CD4-positive, CD25-positive, alpha-beta regulatory T cell (primary cell): ENCODE measurements around the gene TCFL5. TPM values are rescaled to one million over a fixed set of nuclear protein-coding genes. Genes with fewer than 3 reads are reported as not detected.

ENCODE experiments used
- ATAC-seq, 2 donors: fragments of 150-1000 bp; cut with Tn5 transposase; one replicate each; pipeline ENCODE4 v1.10.0; 2021; ENCODE audit warnings: low read depth in 2 of 2, moderate number of reproducible peaks in 2 of 2, moderate library complexity in 1 of 2
- DNase-seq, 3 donors: peaks; one replicate each; pipeline versions ENCODE4 v3.0.0 to v3.0.0-alpha.2; 2012 to 2022; ENCODE audit warnings: mixed read lengths in 1 of 3
- H3K27ac ChIP-seq: one replicate; pipeline ENCODE4 v1.7.0; 2013; ENCODE audit warnings: mild to moderate bottlenecking, low read length; ENCODE audit not compliant: insufficient read depth, poor library complexity, severe bottlenecking
- H3K27me3 ChIP-seq: one replicate; pipeline ENCODE4 v1.7.0; 2013; ENCODE audit warnings: low read length; ENCODE audit not compliant: control insufficient read depth, insufficient read depth
- H3K36me3 ChIP-seq: one replicate; pipeline ENCODE4 v1.7.0; 2013; ENCODE audit warnings: mild to moderate bottlenecking, low read length, moderate library complexity; ENCODE audit not compliant: control insufficient read depth, insufficient read depth
- H3K4me1 ChIP-seq: 2 replicates; pipeline ENCODE4 v1.7.0; 2013; ENCODE audit warnings: mild to moderate bottlenecking, low read length; ENCODE audit not compliant: insufficient read depth, control insufficient read depth, poor library complexity, severe bottlenecking
- H3K4me3 ChIP-seq: one replicate; pipeline ENCODE4 v1.7.0; 2013; ENCODE audit warnings: low read depth, mild to moderate bottlenecking, low read length, moderate library complexity
- H3K9me3 ChIP-seq, 2 experiments: 1 replicate in 1 of 2; 2 replicates in 1 of 2; pipeline ENCODE4 v1.7.0; 2013; ENCODE audit warnings: low read length in 2 of 2, mild to moderate bottlenecking in 1 of 2, moderate library complexity in 1 of 2; ENCODE audit not compliant: control insufficient read depth in 2 of 2
- H3K27ac Mint-ChIP-seq, 3 donors: one replicate each; pipeline ENCODE4 v1.8.0; 2020 to 2022; ENCODE audit warnings: mild to moderate bottlenecking in 3 of 3, mixed read lengths in 3 of 3, moderate library complexity in 2 of 3
- H3K27me3 Mint-ChIP-seq: one replicate; pipeline ENCODE4 v1.8.0; 2022; ENCODE audit warnings: mild to moderate bottlenecking, mixed read lengths
- H3K36me3 Mint-ChIP-seq: one replicate; pipeline ENCODE4 v1.8.0; 2020; ENCODE audit warnings: mixed read lengths
- H3K4me1 Mint-ChIP-seq, 4 donors: one replicate each; pipeline ENCODE4 v1.8.0; 2020 to 2022; ENCODE audit warnings: mixed read lengths in 4 of 4, mild to moderate bottlenecking in 1 of 4
- H3K4me3 Mint-ChIP-seq, 4 donors: one replicate each; pipeline ENCODE4 v1.8.0; 2020 to 2022; ENCODE audit warnings: mild to moderate bottlenecking in 4 of 4, mixed read lengths in 4 of 4, moderate library complexity in 3 of 4
- H3K9me3 Mint-ChIP-seq, 7 donors: one replicate each; pipeline ENCODE4 v1.8.0; 2020 to 2022; ENCODE audit warnings: mixed read lengths in 7 of 7, mild to moderate bottlenecking in 3 of 7, moderate library complexity in 2 of 7
- polyA plus RNA-seq, 4 donors: library from polyadenylated mRNA; unstranded; fragments of 300-500 nt; fragmentation: Illumina TruSeq; gene quantifications; one replicate each; pipeline ENCODE4 v1.2.3, GENCODE V29; 2021
- total RNA-seq: library from RNA; stranded (reverse); gene quantifications from one replicate; pipeline ENCODE4 v1.2.3, GENCODE V29; 2022

Gene TCFL5
- total and polyA plus RNA-seq, 5 donors from 2014 or later, result 0.53 to 3.8 (median 1.2) TPM

DNA sequence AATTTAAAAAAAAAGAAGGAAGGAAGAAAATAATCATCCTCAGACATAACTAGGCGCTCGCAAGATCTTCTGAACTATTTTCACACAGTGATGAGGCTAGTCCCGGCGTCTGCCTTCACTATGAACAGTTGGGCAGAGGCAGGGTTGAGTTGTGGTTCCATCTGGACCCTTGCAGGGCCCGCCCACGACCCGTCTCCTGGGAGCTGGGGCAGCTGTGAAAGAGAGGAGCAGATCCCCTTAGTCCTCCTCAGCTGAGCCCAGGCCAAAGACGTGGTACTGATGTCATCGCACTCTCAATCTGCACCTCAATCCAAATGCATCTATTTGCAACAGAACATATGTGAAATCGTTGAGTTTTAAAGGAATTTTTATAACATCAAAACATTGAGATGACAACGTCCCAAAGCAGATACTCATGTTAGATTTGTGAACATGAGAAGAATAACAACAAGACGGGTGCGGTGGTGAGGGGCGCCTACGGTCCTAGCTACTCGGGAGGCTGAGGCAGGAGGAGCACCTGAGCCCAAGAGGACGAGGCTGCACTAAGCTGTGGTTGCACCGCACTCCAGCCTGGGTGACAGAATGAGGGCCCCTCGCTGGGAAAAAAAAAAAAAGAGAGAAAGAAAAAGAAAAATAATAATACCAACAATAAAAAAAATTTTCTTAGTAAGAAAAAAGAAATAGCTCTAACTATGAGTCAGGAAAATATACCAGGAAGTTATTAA lies 15.3 kb downstream of the TCFL5 start:
- DNase-seq, result no peak
- H3K4me1 ChIP-seq, result no peaks in the 10 kb centered on the region
- H3K36me3 Mint-ChIP-seq, result peaks cover 16% of the 10 kb centered on the region
- H3K4me1 Mint-ChIP-seq, result peaks cover 0 to 4% (median 2%) of the 10 kb centered on the region in 4 donors
- no peak overlapping the region for H3K27ac Mint-ChIP-seq
- peaks cover 5% of the 10 kb centered on the region for H3K36me3 ChIP-seq
- H3K9me3 ChIP-seq, result no peaks in the 10 kb centered on the region
- H3K27ac ChIP-seq, result no peak overlapping the region
- no peaks in the 10 kb centered on the region for H3K9me3 Mint-ChIP-seq
- no peaks in the 10 kb centered on the region for H3K27me3 Mint-ChIP-seq
- H3K4me3 ChIP-seq, result no peak overlapping the region
- H3K27me3 ChIP-seq, result no peaks in the 10 kb centered on the region
- H3K4me3 Mint-ChIP-seq, result no peak overlapping the region
- no peak for ATAC-seq

DNA sequence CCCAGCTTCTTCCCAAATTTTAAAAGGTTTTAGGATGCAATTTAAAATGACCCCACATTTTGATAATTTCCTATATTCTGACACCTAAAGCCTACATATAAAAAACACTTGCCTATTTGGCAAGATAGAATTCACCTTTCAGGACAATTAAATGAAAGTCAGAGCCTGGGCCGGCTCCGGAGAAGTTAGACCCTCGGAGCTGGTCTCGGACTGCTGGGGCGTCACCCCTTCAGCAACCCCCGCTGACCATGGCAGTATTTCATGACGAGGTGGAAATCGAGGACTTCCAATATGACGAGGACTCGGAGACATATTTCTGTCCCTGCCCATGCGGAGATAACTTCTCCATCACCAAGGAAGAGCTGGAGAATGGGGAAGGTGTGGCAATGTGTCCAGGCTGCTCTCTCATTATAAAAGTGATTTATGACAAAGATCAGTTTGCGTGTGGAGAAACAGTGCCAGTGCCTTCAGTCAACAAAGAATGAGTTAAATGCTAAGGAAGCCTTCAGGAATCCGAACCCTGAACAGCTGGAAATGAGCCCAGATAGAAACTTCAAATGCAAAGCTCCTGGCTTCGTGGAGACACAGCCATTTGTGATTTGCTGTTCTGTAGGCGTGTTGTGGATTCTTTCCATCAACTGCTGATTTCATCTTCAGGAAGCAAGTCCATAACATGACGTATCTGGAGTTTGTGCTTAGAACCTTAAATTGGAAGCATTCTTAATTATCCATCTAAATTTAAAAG lies 16.0 kb downstream of the TCFL5 start:
- H3K9me3 Mint-ChIP-seq, result no peaks in the 10 kb centered on the region
- Histone ChIP-seq H3K4me1 (no peaks in the 10 kb centered on the region), H3K4me3 (no peak overlapping the region), H3K27ac (no peak overlapping the region), H3K36me3 (peaks cover 5% of the 10 kb centered on the region), H3K27me3 (no peaks in the 10 kb centered on the region), H3K9me3 (no peaks in the 10 kb centered on the region)
- peaks cover 16% of the 10 kb centered on the region for H3K36me3 Mint-ChIP-seq
- H3K27ac Mint-ChIP-seq, result no peak overlapping the region
- DNase-seq (no peak), ATAC-seq (no peak)
- peaks cover 0 to 4% (median 0%) of the 10 kb centered on the region in 4 donors for H3K4me1 Mint-ChIP-seq
- peaks cover 4% of the 10 kb centered on the region for H3K27me3 Mint-ChIP-seq
- no peak overlapping the region for H3K4me3 Mint-ChIP-seq

DNA sequence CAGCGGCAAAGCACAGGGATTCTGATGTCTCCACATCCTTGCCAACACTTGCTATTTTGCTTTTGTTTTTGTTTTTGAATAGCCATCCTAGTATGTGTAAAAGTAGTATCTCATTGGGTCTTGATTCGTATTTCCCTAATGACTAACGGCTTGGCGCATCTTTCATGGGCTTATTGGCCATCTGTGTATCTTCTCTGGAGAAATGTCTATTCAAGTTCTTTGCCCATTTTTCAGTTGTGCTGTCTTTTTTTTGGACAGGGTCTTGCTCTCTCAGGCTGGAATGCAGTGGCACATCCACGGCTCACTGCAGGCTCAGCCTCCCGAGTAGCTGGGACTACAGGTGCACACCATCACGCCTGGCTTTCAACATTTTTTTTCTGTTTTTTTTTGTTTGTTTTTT lies 17.4 kb downstream of the TCFL5 start:
- Histone ChIP-seq H3K27ac (no peak overlapping the region), H3K4me1 (no peaks in the 10 kb centered on the region), H3K4me3 (no peak overlapping the region), H3K36me3 (peaks cover 5% of the 10 kb centered on the region), H3K27me3 (no peaks in the 10 kb centered on the region), H3K9me3 (no peaks in the 10 kb centered on the region)
- DNase-seq, result no peak
- Mint-ChIP-seq H3K9me3 (no peaks in the 10 kb centered on the region), H3K4me3 (no peak overlapping the region), H3K36me3 (peaks cover 10% of the 10 kb centered on the region), H3K4me1 (no peaks in the 10 kb centered on the region), H3K27ac (no peak overlapping the region), H3K27me3 (peaks cover 4% of the 10 kb centered on the region)
- ATAC-seq, result no peak

DNA sequence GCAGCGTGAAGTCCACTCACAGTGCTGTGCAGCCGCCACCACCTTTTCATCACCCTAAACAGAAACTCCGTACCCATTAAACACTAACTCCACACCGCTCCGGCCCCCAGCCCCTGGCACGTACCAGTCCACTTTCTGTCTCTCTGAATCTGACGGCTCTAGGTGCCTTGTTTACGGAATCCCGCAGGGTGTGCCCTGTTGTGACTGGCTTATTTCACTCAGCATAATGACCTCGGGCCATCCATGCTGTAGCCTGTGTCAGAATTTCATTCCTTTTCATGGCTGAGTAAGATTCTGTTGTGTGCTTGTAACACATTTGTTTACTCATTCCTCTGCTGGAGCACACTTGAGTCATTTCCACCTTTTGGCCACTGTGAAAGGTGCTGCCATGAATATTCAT lies 18.0 kb downstream of the TCFL5 start:
- peaks cover 10% of the 10 kb centered on the region for H3K36me3 Mint-ChIP-seq
- no peak overlapping the region for H3K27ac ChIP-seq
- DNase-seq (no peak), ATAC-seq (no peak)
- peaks cover 5% of the 10 kb centered on the region for H3K36me3 ChIP-seq
- no peaks in the 10 kb centered on the region for H3K9me3 ChIP-seq
- H3K4me1 Mint-ChIP-seq, result no peaks in the 10 kb centered on the region
- no peaks in the 10 kb centered on the region for H3K27me3 ChIP-seq
- no peaks in the 10 kb centered on the region for H3K4me1 ChIP-seq
- no peaks in the 10 kb centered on the region for H3K9me3 Mint-ChIP-seq
- no peak overlapping the region for H3K4me3 ChIP-seq
- H3K27ac Mint-ChIP-seq, result no peak overlapping the region
- H3K4me3 Mint-ChIP-seq, result no peak overlapping the region
- H3K27me3 Mint-ChIP-seq, result peaks cover 4% of the 10 kb centered on the region

DNA sequence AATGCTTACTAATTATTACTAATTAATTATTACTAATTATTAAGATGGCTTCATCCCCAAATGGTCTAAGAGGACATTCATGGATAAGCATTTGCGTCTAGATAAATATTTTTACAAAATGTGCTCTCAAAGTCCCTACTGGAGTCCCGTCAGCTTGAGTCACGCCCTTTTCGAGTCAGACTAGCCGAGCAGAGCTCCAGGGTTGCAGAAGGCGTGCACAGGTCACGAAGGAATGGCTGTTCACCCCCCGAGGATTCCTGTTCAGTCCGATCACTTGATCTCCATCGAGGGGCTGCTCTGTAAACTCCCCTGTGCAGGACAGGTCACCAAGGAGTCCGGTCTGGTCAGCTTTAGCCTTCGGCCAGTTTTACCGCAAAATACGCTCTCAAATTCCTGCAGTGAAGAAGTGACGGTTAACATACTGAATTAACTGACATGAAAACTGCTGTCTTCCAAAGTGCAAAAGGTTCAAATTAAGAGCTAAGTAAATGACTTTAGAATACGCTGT lies 19.9 kb downstream of the TCFL5 start:
- peaks cover 5% of the 10 kb centered on the region for H3K36me3 ChIP-seq
- H3K9me3 ChIP-seq, result no peaks in the 10 kb centered on the region
- H3K4me3 ChIP-seq, result no peak overlapping the region
- ATAC-seq (no peak), DNase-seq (no peak)
- H3K4me3 Mint-ChIP-seq, result no peak overlapping the region
- H3K27me3 Mint-ChIP-seq, result peaks cover 15% of the 10 kb centered on the region
- no peak overlapping the region for H3K27ac ChIP-seq
- H3K4me1 Mint-ChIP-seq, result no peaks in the 10 kb centered on the region
- no peaks in the 10 kb centered on the region for H3K4me1 ChIP-seq
- H3K36me3 Mint-ChIP-seq, result peaks cover 7% of the 10 kb centered on the region
- no peak overlapping the region for H3K27ac Mint-ChIP-seq
- no peaks in the 10 kb centered on the region for H3K27me3 ChIP-seq
- H3K9me3 Mint-ChIP-seq, result no peaks in the 10 kb centered on the region

DNA sequence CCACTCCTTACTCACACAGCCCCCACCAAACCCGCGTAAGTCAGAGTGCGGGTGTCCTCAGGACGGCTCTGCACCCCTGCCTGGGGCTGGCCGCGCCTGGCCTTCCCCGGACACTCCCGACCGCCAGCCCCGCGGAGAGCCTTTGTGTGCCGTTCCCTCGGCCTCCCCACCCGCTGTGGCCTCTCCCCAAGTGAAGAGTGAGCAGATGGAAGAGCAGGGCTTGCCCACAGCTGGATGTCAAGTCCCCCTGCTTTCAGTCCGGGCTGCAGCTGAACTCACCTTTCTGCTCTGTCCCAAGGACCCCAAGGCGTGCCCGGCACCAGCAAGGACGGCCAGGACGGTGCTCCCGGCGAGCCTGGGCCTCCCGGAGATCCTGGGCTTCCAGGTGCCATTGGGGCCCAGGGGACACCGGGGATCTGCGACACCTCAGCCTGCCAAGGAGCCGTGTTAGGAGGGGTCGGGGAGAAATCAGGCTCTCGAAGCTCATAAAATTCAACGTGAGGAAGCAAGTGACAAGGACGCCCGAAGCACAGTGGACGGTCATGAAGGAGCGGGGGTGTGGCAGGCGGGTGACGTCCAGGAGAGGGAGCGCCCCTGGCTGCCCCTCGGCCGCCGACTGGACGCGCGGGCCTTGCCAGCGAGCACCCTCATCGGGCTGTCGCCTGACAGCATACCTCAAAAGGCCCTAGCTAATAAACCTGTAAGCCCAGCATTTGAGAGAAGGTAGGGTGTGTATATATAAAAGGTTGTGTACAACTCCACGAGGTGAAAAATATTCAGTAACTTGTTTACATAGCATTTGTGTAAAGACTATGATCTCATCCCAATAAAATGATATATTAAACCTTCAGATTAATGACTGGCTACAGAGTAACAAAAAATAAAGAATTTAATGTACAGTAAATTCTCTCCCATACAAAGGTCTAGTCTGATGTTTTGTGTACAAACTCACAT lies 21.1 kb downstream of the TCFL5 start:
- no peak overlapping the region for H3K27ac ChIP-seq
- no peaks in the 10 kb centered on the region for H3K9me3 ChIP-seq
- no peak overlapping the region for H3K4me3 ChIP-seq
- H3K27ac Mint-ChIP-seq, result no peak overlapping the region
- no peak for DNase-seq
- H3K4me1 Mint-ChIP-seq, result no peaks in the 10 kb centered on the region
- H3K36me3 ChIP-seq, result peaks cover 1% of the 10 kb centered on the region
- H3K4me3 Mint-ChIP-seq, result no peak overlapping the region
- no peaks in the 10 kb centered on the region for H3K27me3 ChIP-seq
- H3K36me3 Mint-ChIP-seq, result peaks cover 7% of the 10 kb centered on the region
- H3K27me3 Mint-ChIP-seq, result peaks cover 15% of the 10 kb centered on the region
- no peaks in the 10 kb centered on the region for H3K4me1 ChIP-seq
- H3K9me3 Mint-ChIP-seq, result no peaks in the 10 kb centered on the region
- ATAC-seq, result no peak

DNA sequence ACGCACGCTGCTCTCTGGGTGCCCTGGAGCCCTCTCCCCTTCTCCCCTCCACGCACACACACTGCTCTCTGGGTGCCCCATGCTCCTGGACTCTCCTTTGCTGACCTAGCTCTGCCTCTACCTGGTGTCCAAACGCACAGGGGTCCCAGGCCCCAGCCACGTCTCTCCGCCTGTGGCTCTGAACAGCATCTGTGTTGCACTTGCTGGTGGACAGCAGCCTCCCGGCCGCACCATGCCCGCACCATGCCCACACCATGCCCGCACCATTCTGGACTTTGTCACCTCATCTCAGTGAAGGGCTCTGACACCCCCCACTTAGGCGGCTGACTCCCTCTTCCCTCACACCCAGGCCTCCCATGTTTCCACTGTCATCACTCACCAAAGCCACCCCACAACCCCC lies 21.8 kb downstream of the TCFL5 start:
- Mint-ChIP-seq H3K36me3 (peaks cover 7% of the 10 kb centered on the region), H3K4me1 (no peaks in the 10 kb centered on the region)
- no peaks in the 10 kb centered on the region for H3K4me1 ChIP-seq

More for the DNA sequence above, 21.8 kb downstream of the TCFL5 start:
- ATAC-seq, result no peak
- Histone ChIP-seq H3K36me3 (no peaks in the 10 kb centered on the region), H3K27me3 (no peaks in the 10 kb centered on the region), H3K4me3 (no peak overlapping the region), H3K27ac (no peak overlapping the region), H3K9me3 (no peaks in the 10 kb centered on the region)
- no peak for DNase-seq
- Mint-ChIP-seq H3K27me3 (peaks cover 15% of the 10 kb centered on the region), H3K4me3 (no peak overlapping the region), H3K27ac (no peak overlapping the region), H3K9me3 (no peaks in the 10 kb centered on the region)
